GM23248 (cell line): ENCODE measurements around the gene OR7G1. TPM values are rescaled to one million over a fixed set of nuclear protein-coding genes. Genes with fewer than 3 reads are reported as not detected.
A peak's percentile ranks its signal among the peaks of the same experiment; 100 is the strongest.

Source experiments
- DNase-seq: peaks from one replicate; pipeline ENCODE4 v3.0.0-alpha.2; 2015
- H2AFZ ChIP-seq: fragments of 200-600 bp; sonication (generic); 2 replicates; pipeline ENCODE4 v1.6.1; 2016; ENCODE audit warnings: antibody characterized with exemption
- H3F3A ChIP-seq: fragments of 200-600 bp; sonication (generic); 2 replicates; pipeline ENCODE4 v1.6.1; 2016; ENCODE audit warnings: mild to moderate bottlenecking, antibody characterized with exemption, mixed run types; ENCODE audit not compliant: insufficient read depth
- H3K27ac ChIP-seq: fragments of 200-600 bp; sonication (generic); 2 replicates; pipeline ENCODE4 v1.5.1; 2016; ENCODE audit warnings: mild to moderate bottlenecking
- H3K27me3 ChIP-seq: fragments of 200-600 bp; sonication (generic); replicated peaks from 2 replicates; pipeline ENCODE4 v1.6.1; 2016; ENCODE audit warnings: mild to moderate bottlenecking; ENCODE audit not compliant: insufficient read depth
- H3K36me3 ChIP-seq: fragments of 200-600 bp; sonication (generic); 2 replicates; pipeline ENCODE4 v1.6.1; 2016; ENCODE audit warnings: low read depth, mild to moderate bottlenecking
- H3K4me1 ChIP-seq: fragments of 200-600 bp; sonication (generic); 2 replicates; pipeline ENCODE4 v1.6.1; 2016; ENCODE audit warnings: mild to moderate bottlenecking; ENCODE audit not compliant: insufficient read depth
- H3K4me2 ChIP-seq: fragments of 200-600 bp; sonication (generic); one replicate; pipeline ENCODE4 v1.6.1; 2016; ENCODE audit warnings: mild to moderate bottlenecking; ENCODE audit not compliant: unreplicated experiment
- H3K4me3 ChIP-seq: fragments of 200-600 bp; sonication (generic); 2 replicates; pipeline ENCODE4 v1.5.1; 2016; ENCODE audit warnings: mild to moderate bottlenecking
- H3K79me2 ChIP-seq: fragments of 200-600 bp; sonication (generic); 2 replicates; pipeline ENCODE4 v1.6.1; 2016; ENCODE audit warnings: mild to moderate bottlenecking; ENCODE audit not compliant: insufficient read depth
- H3K9ac ChIP-seq: fragments of 200-600 bp; sonication (generic); 2 replicates; pipeline ENCODE4 v1.6.1; 2016; ENCODE audit warnings: mild to moderate bottlenecking
- H3K9me2 ChIP-seq: fragments of 200-600 bp; sonication (generic); 2 replicates; pipeline ENCODE4 v1.6.1; 2016; ENCODE audit warnings: mixed run types, mild to moderate bottlenecking, moderate library complexity; ENCODE audit not compliant: insufficient read depth
- H3K9me3 ChIP-seq: fragments of 200-600 bp; sonication (generic); one replicate; pipeline ENCODE4 v1.6.1; 2017; ENCODE audit warnings: low read depth
- H4K20me1 ChIP-seq: fragments of 200-600 bp; sonication (generic); 2 replicates; pipeline ENCODE4 v1.6.0; 2016; ENCODE audit not compliant: insufficient read depth
- EZH2 ChIP-seq: fragments of 200-600 bp; sonication (generic); IDR thresholded peaks from 2 replicates; pipeline ENCODE4 v1.6.1; 2018; ENCODE audit warnings: antibody characterized with exemption, mild to moderate bottlenecking; ENCODE audit not compliant: insufficient read depth, poor library complexity, severe bottlenecking
- EZH2phosphoT487 ChIP-seq: fragments of 200-600 bp; sonication (generic); IDR thresholded peaks from 2 replicates; pipeline ENCODE4 v1.6.1; 2018; ENCODE audit warnings: antibody characterized with exemption, moderate library complexity, mild to moderate bottlenecking, low read depth; ENCODE audit not compliant: insufficient read depth
- WGBS, 2 experiments: methylation state at CpG; one replicate each; pipeline ENCODE4 v1.1.6; 2015 to 2017; ENCODE audit warnings: low lambda C conversion rate in 2 of 2, low coverage in 1 of 2; ENCODE audit errors: missing lambda C conversion rate in 2 of 2; 5-methylcytosine and 5-hydroxymethylcytosine counted together
- in situ Hi-C: fragments of 300-500 bp; cut with MboI; formaldehyde crosslinking; loops from 2 replicates; pipeline ENCODE4 v1.15.0; 2020
- polyA plus RNA-seq: library from polyadenylated mRNA; unstranded; fragments of >200 nt; fragmentation: Nextera tagmentation; extraction: Ambion mirVana; gene quantifications from 2 replicates; pipeline ENCODE4 v1.2.1, GENCODE V29; 2016
- total RNA-seq: library from RNA; depleted of rRNA; stranded (reverse); fragments of >200 nt; shearing (Covaris generic); gene quantifications from 2 replicates; pipeline ENCODE4 v1.2.3, GENCODE V29; 2014; rRNA removed

OR7G1 gene
- total RNA-seq (not detected in 2 replicates), polyA plus RNA-seq (not detected in 2 replicates)

GRCh38 chr19:9115307-9115813 is at the start of gene OR7G1:
Gene OR7G1 (minus strand): TSS chr19:9115763. CDS start chr19:9115763, 0 bp downstream.
- Histone ChIP-seq H3K79me2 (no peaks in the 10 kb centered on the region), H3K27ac (no peak within 1 kb of the TSS), H2AFZ (no peak within 1 kb of the TSS), H4K20me1 (no peaks in the 10 kb centered on the region), H3F3A (no peaks in the 10 kb centered on the region), H3K4me1 (no peaks in the 10 kb centered on the region), H3K9ac (no peak within 1 kb of the TSS), H3K36me3 (no peaks in the 10 kb centered on the region), H3K27me3 (no peaks in the 10 kb centered on the region), H3K9me2 (no peaks in the 10 kb centered on the region), H3K4me3 (no peak within 1 kb of the TSS), H3K9me3 (no peaks in the 10 kb centered on the region), H3K4me2 (no peak within 1 kb of the TSS)
- in situ Hi-C loops: no loop called here
- no peak for DNase-seq
- no peak for TF ChIP-seq EZH2phosphoT487
- no peak for TF ChIP-seq EZH2
- 58 to 63% methylated on average over 2 of the region's 2 CpGs for WGBS, 2 experiments

GRCh38 chr19:9165261-9165660 is 49.7 kb upstream of the OR7G1 start:
- H4K20me1 ChIP-seq: no peaks in the 10 kb centered on the region
- peaks cover 36% of the 10 kb centered on the region for H3K36me3 ChIP-seq
- no peak overlapping the region for H2AFZ ChIP-seq
- no peaks in the 10 kb centered on the region for H3K9me2 ChIP-seq
- no peak overlapping the region for H3K4me3 ChIP-seq
- H3K27ac ChIP-seq: no peak overlapping the region
- no peaks in the 10 kb centered on the region for H3K9me3 ChIP-seq
- 94 to 98% methylated on average over 3 of the region's 3 CpGs for WGBS, 2 experiments
- no peaks in the 10 kb centered on the region for H3F3A ChIP-seq
- H3K9ac ChIP-seq: no peak overlapping the region
- no peaks in the 10 kb centered on the region for H3K4me1 ChIP-seq
- no peaks in the 10 kb centered on the region for H3K27me3 ChIP-seq
- peak; percentile 10 for DNase-seq
- H3K4me2 ChIP-seq: no peak overlapping the region
- peaks cover 7% of the 10 kb centered on the region; the same call in 1 of the 2 replicates for H3K79me2 ChIP-seq
- in situ Hi-C loops: no loop called here
- TF ChIP-seq EZH2phosphoT487 (no peak), EZH2 (no peak)

GRCh38 chr19:9161427-9161826 is 45.9 kb upstream of the OR7G1 start:
- 97 to 100% methylated on average over 12 of the region's 12 CpGs for WGBS, 2 experiments
- H3K4me3 ChIP-seq: no peak overlapping the region
- no peak overlapping the region for H3K9ac ChIP-seq
- H3K27me3 ChIP-seq: no peaks in the 10 kb centered on the region
- peaks cover 65% of the 10 kb centered on the region for H3K36me3 ChIP-seq
- no peaks in the 10 kb centered on the region for H3F3A ChIP-seq
- H3K9me3 ChIP-seq: no peaks in the 10 kb centered on the region
- no peaks in the 10 kb centered on the region for H3K9me2 ChIP-seq
- no peak overlapping the region for H3K27ac ChIP-seq
- in situ Hi-C loops: no loop called here
- no peaks in the 10 kb centered on the region for H3K4me1 ChIP-seq
- H4K20me1 ChIP-seq: no peaks in the 10 kb centered on the region
- H2AFZ ChIP-seq: no peak overlapping the region
- no peak for TF ChIP-seq EZH2
- TF ChIP-seq EZH2phosphoT487: no peak
- DNase-seq: no peak
- H3K79me2 ChIP-seq: peaks cover 16% of the 10 kb centered on the region
- H3K4me2 ChIP-seq: no peak overlapping the region

- H3K27ac ChIP-seq: no peak overlapping the region
- no peaks in the 10 kb centered on the region for H3K27me3 ChIP-seq
- no peaks in the 10 kb centered on the region for H4K20me1 ChIP-seq
- TF ChIP-seq EZH2 (no peak), EZH2phosphoT487 (no peak)
- peaks cover 69% of the 10 kb centered on the region for H3K36me3 ChIP-seq
- no peaks in the 10 kb centered on the region for H3F3A ChIP-seq
- WGBS, 2 experiments: 98 to 99% methylated on average over 13 of the region's 13 CpGs
- H3K9ac ChIP-seq: no peak overlapping the region
- peaks cover 31% of the 10 kb centered on the region for H3K79me2 ChIP-seq
- H3K4me3 ChIP-seq: no peak overlapping the region
- no peak overlapping the region for H2AFZ ChIP-seq
- no peaks in the 10 kb centered on the region for H3K9me3 ChIP-seq
- H3K4me2 ChIP-seq: no peak overlapping the region
- no peaks in the 10 kb centered on the region for H3K4me1 ChIP-seq
- in situ Hi-C loops: no loop called here
- no peak for DNase-seq
- H3K9me2 ChIP-seq: no peaks in the 10 kb centered on the region
Observed at GRCh38 chr19:9159891-9160290, 44.3 kb upstream of the OR7G1 start.
